ENCODE results near the gene ALDH5A1. TPM values are rescaled to one million over a fixed set of nuclear protein-coding genes. Genes with fewer than 3 reads are reported as not detected.

The ALDH5A1 gene
- total and polyA plus RNA-seq, 12 donors, result 1.9 to 45.5 (median 29.5) TPM

GRCh38 chr6:24500683-24501082, 5.9 kb downstream of the ALDH5A1 start:
- H3K27ac ChIP-seq, result no peak overlapping the region
- WGBS, 2 donors, result 86 to 92% methylated on average over 3 of the region's 3 CpGs
- H3K4me3 ChIP-seq, result no peak overlapping the region
- H3K9me3 ChIP-seq, result no peaks in the 10 kb centered on the region
- no peak for TF ChIP-seq CTCF (IDR thresholded peaks at IDR 0.05)
- ATAC-seq (no peak), DNase-seq (no peak)
- peaks cover 0 to 56% (median 10%) of the 10 kb centered on the region in 9 donors for H3K36me3 ChIP-seq
- peaks cover 0 to 9% (median 4%) of the 10 kb centered on the region in 9 donors for H3K4me1 ChIP-seq
- intact Hi-C loops (cut with DNase I), result no loop called here
- no peaks in the 10 kb centered on the region for H3K27me3 ChIP-seq

- Histone ChIP-seq H3K4me3 (no peak overlapping the region), H3K4me1 (peaks cover 0 to 2% (median 0%) of the 10 kb centered on the region in 9 donors), H3K27ac (no peak overlapping the region), H3K27me3 (no peaks in the 10 kb centered on the region), H3K9me3 (no peaks in the 10 kb centered on the region), H3K36me3 (peaks cover 0 to 63% (median 12%) of the 10 kb centered on the region in 9 donors)
- TF ChIP-seq CTCF (IDR thresholded peaks at IDR 0.05), result no peak
- intact Hi-C loops (cut with DNase I), result no loop called here
- DNase-seq (no peak), ATAC-seq (no peak)
- WGBS, 2 donors, result 81 to 89% methylated on average over 2 of the region's 2 CpGs
Observed at GRCh38 chr6:24501374-24501773, 6.6 kb downstream of the ALDH5A1 start.

GRCh38 chr6:24501914-24502313, 7.1 kb downstream of the ALDH5A1 start:
- Histone ChIP-seq H3K27me3 (no peaks in the 10 kb centered on the region), H3K4me3 (no peak overlapping the region), H3K9me3 (no peaks in the 10 kb centered on the region), H3K36me3 (peaks cover 0 to 68% (median 12%) of the 10 kb centered on the region in 9 donors), H3K27ac (no peak overlapping the region), H3K4me1 (no peaks in the 10 kb centered on the region)
- TF ChIP-seq CTCF (IDR thresholded peaks at IDR 0.05), result no peak
- DNase-seq, result no peak
- no peak for ATAC-seq
- intact Hi-C loops (cut with DNase I), result no loop called here

GRCh38 chr6:24504287-24504648, 9.5 kb downstream of the ALDH5A1 start:
- intact Hi-C loops (cut with DNase I), result no loop called here
- WGBS, 2 donors, result 91 to 97% methylated on average over 1 of the region's 1 CpG
- H3K27ac ChIP-seq, result no peak overlapping the region
- DNase-seq (no peak), ATAC-seq (no peak)
- no peaks in the 10 kb centered on the region for H3K27me3 ChIP-seq
- H3K36me3 ChIP-seq, result peaks cover 0 to 74% (median 14%) of the 10 kb centered on the region in 9 donors
- no peak overlapping the region for H3K4me3 ChIP-seq
- TF ChIP-seq CTCF (IDR thresholded peaks at IDR 0.05), result no peak
- H3K9me3 ChIP-seq, result peaks cover 0 to 8% (median 0%) of the 10 kb centered on the region in 11 donors
- no peaks in the 10 kb centered on the region for H3K4me1 ChIP-seq
